ENCODE measurements around the gene ARHGAP10.

The ARHGAP10 gene

GRCh38 chr4:148103597-148104355 is 371.9 kb downstream of the ARHGAP10 start:
- TF ChIP-seq CTCF (IDR thresholded peaks at IDR 0.05; ENCODE audit: insufficient read depth, low read depth, low read length, missing control alignments), result no peak
- DNase-seq (ENCODE audit: low read depth), result no peak
- no peak overlapping the region for H3K4me3 ChIP-seq (ENCODE audit: low read depth, low read length)

DNA sequence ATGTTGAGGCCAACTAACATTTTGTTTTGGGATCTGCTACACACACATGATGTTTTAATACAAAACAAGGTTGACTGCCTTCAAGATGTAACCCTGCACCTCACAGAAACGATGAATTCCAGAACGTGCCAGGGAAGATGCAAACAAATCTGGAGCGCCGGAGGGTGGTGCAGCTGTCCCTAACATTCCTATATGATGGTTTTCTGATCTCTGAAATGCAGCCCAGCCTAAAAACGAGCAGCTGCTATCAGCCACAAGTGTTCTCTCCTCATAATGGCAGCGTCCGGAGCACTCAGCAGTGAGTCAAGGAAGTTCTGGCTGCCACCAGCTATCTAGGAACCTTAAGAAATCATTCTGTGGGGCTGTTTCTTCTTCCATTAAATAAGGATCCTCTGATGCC is 376.9 kb downstream of the ARHGAP10 start:
- DNase-seq (ENCODE audit: low read depth), result no peak
- no peak for TF ChIP-seq CTCF (IDR thresholded peaks at IDR 0.05; ENCODE audit: insufficient read depth, low read depth, low read length, missing control alignments)
- H3K4me3 ChIP-seq (ENCODE audit: low read depth, low read length), result no peak overlapping the region

DNA sequence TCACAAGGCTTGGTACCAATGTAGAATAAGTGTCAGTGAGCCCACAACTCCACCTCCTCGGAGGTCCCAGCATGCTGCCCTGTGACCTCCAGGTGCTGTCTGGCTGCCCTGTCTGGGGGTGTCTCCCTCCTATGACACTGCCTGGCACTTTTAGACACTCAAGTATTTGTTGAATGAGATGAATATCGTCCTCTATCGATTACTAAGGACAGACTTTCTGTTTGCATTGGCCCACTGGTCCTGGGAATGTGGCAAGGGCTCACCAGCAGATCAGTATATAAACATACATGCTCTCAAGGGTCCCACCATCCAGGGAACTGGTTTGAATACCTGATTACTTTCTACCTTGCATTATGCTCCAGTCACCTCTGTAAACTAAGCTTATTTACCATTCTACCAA is 377.3 kb downstream of the ARHGAP10 start:
- no peak overlapping the region for H3K4me3 ChIP-seq (ENCODE audit: low read depth, low read length)
- TF ChIP-seq CTCF (IDR thresholded peaks at IDR 0.05; ENCODE audit: insufficient read depth, low read depth, low read length, missing control alignments), result no peak
- no peak for DNase-seq (ENCODE audit: low read depth)

GRCh38 chr4:148110169-148110568 is 378.3 kb downstream of the ARHGAP10 start:
- H3K4me3 ChIP-seq (ENCODE audit: low read depth, low read length), result no peak overlapping the region
- DNase-seq (ENCODE audit: low read depth), result no peak
- TF ChIP-seq CTCF (IDR thresholded peaks at IDR 0.05; ENCODE audit: insufficient read depth, low read depth, low read length, missing control alignments), result no peak

DNA sequence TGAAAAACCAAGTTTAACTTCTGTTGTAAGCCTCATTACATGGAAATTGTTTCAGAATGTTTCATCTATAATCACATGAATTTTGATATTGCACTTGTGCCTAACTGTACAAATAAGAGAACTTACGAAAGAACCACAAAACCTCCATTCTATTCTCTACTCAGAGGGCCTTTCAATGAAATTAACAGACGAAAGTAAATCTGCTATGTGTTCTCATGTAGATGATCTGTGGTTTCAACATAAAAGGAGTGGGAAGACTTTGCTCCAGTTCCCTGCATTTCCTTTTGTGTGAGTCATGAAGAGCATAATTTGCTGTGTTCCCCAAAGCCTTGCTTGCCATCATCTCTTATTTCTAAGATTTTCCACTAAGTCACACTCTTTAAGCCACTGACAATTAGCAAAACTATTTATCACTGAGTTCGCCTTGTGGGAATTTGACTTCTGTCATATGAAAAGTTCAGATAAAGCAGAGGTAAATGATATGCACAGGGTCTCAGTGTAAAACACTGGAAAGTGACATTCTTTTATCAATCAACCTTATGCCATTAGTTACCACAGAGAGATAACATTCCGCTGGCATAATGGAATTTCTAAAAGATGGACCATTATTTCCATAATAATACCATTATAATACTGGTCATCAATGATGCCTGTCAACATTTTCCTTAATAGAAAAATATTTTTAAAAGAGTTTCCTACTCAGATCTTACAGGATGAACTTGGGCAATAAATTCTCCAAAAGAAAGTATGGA is 380.5 kb downstream of the ARHGAP10 start:
- no peak overlapping the region for H3K4me3 ChIP-seq (ENCODE audit: low read depth, low read length)
- no peak for DNase-seq (ENCODE audit: low read depth)
- no peak for TF ChIP-seq CTCF (IDR thresholded peaks at IDR 0.05; ENCODE audit: insufficient read depth, low read depth, low read length, missing control alignments)

- no peak for DNase-seq (ENCODE audit: low read depth)
- H3K4me3 ChIP-seq (ENCODE audit: low read depth, low read length), result no peak overlapping the region
- no peak for TF ChIP-seq CTCF (IDR thresholded peaks at IDR 0.05; ENCODE audit: insufficient read depth, low read depth, low read length, missing control alignments)
Observed at GRCh38 chr4:148114436-148114835, 382.5 kb downstream of the ARHGAP10 start.

All from GM12865 (cell line).